ENCODE data around the gene MAPRE3.

The MAPRE3 gene

DNA sequence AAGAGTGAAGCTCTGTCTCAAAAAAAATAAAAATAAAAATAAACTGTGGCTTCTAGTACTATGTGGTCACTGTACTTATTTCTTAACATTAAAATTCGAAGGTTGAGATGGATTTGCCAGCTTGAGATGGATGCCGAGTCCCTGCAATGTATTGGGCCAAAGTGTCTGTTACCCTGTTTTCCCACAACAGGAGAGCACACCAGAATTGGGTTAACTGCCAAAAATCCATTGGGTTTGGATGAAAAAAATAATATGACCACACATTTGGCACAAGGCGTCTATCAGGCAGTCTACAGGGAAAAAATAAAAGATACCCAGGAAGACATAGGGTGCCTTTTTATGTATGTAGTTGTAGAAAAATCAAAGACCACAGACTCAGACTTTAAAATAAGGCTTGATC, 19.2 kb upstream of the MAPRE3 start:
- DNase-seq, result no peak

DNA sequence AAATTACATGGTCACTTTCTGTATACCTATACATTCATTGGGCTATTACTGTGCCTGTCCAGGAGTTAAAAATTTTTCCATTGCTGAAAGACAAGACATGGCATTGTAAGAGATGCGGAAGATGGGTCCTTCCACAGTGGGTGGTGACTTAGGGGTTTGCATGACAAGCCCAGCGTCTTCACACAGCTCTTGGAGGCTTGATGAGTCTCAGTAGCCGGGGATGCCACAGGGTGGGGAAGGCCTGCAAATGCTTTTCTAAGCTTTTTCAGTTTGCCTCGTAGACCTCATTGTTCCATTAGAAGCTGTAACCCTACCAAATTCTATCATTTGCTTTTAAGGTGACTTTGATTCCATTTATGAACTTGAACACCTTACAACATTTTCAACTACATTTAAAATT, 18.1 kb upstream of the MAPRE3 start:
- no peak for DNase-seq

DNA sequence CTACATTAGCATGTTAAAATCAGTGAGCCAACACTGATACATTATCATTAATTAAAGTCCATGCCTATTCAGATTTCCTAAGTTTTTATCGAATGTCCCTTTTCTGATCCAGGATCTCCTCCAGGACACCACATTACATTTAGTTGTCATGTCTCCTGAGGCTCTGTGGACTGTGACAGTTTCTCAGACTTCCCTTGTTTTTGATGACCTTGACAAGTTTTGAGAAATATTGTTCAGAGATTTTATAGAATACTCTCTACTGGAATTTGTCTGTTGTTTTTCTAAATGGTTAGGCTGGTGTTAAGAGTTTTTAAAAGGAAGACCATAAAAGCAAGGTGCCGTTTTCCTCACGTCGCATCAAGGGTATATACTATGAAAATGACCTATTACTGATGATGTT, 16.3 kb upstream of the MAPRE3 start:
- DNase-seq, result no peak

DNA sequence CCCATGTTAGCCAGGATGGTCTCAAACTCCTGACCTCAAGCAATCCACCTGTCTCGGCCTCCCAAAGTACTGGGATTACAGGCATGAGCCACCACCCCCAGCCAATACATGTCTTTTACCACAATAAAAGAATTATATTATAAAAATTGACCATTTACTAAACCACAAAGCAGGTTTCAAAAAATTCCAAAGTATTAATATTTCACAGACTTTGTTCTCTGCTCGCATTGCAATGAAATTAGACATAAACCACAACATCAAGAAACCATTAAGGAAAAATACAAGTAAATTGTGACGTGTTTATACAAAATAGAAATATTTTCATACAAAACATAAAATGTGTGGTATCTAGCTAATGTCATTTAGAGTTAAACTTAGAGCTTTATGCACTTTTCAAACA, 13.4 kb upstream of the MAPRE3 start:
- no peak for DNase-seq

DNA sequence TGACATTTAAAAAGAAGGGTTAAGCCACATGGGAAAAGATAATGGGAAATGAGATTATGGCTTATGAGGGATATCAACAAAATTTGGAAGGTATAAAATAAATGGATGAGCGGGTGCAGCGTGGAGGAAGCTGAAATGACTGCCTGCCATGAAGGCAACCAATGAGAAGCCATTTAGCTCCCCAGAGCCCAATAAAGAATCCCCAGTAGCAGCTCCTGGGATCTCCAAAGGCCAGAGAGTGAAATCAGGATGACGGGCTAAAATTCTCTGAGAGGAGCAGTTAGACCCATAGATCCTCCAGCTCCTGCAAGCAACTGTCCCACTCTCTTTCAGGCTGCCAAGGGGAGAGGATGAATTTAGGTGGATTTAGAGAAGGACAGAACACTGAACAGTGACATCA, 12.9 kb upstream of the MAPRE3 start:
- no peak for DNase-seq

DNA sequence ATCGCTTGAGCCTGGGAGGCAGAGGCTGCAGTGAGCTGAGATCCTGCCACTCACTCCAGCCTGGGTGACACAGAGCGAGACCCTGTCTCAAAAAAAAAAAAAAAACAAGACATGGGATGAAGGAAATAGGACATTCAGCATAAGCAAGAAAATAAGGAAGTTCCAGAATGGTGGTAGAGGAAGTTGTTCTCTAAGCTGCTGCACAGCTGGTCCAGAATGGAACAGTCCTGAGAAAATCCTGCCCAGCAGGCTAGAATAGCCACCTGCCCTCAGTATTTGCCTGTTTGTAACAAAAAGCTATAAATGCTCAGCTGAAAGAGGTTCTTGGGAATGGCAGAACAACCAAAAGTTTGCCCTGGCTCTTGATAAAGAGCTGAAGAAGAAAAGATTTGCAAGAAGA, 11.1 kb upstream of the MAPRE3 start:
- DNase-seq, result no peak

DNA sequence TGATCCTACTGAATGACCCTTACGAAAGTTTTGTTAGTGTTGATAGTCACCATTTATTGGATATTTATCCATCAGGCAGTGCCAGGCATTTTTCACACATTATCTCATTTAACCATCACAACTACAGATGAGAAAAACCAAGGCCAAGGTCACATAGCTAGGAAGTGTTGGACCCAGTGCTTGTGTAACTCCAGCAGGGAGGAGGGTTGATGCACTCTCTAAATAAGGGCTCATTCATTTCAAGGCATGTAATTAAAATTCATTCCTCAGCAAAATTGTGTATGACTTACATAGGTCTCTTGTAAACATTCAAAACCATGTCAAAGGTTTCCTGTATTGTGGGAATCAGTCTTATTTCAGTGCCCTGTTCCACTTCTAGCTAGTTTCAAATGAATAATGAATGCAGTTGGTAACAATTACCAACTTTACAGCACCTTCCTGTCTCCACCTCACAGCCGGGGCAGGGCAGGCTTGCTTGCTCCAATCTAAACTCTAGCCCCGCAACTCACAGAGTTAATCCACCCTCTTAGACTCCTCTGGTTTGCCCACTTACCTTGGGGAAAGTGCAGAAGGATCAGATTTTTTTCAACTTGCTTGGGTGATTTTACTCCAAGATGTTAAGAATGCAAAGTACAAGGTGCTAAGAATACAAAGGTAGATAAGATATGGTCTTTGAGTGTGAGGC, 5.8 kb upstream of the MAPRE3 start:
- DNase-seq, result no peak

DNA sequence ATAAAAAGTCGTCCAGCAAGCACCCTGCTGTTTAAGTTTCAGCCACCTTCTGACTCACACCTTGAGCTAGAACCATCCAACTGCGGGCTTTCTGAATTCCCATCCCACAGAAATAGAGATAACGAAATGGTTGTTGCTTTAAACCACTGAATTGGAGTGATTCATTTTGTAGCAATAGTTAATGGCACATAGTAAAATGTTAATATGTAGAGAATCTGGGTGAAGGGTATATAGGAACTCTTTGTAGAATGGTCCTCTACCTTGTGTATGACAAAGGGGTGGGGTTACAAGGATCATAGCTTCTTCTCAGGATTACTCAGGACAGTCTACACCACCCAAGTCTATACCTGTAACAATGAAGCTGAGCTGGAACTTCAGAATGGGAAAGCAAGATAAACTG, 2.4 kb upstream of the MAPRE3 start:
- DNase-seq, result no peak

DNA sequence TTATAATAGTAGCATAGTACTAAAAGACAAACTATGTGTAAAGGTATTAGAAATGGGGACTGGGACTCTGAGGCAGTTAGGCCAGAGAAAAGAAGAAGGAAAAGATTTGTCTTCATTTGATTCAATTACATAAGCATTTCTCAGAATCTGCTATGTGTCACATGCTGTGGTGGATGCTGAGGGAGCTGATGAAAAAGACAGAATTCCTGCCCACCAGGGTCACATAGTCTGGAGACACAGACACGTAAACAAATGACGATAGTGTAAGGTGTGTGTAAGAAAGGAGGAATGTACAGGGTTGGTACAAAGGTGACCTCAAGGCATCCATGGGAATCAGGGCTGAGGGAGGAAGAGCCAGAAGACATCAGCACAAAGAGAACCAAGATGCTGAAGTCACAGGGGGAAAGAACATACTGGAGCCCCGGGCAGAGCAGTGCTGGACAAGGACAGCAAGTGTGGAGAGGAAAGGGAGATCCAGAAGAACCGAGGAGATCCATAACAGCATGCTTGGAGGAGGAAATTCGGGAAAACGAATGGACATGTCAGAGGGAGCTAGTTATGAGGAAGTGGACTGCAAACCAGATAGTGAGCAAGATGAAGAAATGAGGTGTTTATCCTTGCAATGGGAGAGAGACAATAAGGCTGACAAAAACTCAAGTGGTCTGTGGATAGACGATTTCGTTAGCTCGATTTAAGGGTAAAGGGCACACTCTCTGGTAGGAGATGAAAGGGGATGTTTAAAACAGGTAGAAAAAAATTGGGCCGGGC, 1.2 kb upstream of the MAPRE3 start:
- peak; percentile 6 for DNase-seq

DNA sequence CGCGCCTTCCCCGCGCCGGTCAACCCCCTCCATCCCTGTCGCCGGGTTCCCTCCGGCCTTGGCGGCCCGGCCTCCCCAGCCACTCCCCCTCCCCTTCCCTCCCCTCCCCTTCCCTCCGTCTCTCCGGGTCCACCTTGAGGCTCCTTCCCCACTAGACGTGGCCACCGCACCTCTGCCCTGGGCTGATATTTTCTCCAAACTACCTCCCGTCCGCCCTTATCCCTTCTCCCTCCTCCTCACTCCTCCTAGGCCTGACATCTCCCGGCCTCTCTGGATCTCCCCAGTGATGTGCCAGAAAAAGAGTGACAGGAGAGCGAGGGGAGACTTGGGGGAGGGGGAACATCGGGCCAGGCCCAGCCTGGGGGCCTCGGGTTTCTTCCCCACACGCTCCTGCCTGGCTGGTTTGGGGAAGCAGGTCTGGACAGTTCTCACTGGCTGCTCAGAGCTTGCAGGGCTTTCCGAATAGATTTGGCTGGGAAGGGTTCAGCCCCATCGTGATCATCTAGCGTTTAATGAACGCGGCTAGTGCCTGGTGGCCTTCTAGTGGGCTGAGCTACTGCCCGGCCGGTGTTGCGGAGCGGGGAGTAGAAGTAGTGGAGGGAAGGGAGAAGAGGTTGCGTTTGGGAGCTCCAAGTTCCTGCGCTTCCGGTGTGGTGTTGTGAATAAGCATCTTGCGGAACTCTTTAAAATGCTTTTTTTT, 641 bp downstream of the MAPRE3 start:
- peak; percentile 45 for DNase-seq

DNA sequence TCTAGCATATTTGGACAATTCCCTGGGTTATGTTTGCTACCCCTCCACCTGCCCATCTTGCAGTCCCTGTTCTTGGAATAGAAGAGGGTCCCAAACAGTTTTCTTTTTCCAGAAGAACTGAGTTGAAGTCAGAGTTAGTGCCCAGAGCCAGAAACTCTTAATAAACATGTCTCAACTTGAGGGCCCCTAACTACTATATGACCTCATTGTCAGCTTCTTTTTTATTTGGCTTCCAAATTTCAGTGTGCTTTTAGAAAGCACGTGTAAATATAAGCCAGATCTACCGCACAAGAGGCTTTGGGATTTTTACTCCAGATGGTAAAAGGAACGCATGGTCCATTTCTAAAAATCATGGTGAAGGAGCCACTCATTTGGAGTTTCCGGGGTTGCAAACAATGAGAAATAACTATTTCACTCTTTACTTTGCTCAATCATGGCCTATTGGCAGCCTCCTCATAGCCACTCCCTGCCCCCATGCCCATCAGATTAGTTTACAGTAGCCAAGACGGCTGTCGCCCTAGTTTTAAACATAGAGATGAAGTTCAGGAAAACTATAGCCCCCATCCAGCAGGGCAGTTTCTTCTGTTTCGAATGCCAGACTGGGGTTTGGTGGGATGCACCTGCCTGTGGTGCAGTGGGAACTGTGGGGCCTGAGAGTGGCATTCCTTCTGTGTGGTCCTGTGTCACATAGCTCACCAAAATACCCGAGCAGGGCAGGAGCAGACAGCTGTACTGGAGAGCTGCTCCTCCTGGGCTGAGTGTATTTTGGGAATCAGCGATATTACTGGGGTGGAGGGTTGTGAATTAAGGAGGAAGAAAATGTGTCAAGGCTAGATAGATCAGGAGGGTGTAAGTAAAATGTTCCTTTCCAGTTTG, 1.7 kb downstream of the MAPRE3 start:
- no peak for DNase-seq

DNA sequence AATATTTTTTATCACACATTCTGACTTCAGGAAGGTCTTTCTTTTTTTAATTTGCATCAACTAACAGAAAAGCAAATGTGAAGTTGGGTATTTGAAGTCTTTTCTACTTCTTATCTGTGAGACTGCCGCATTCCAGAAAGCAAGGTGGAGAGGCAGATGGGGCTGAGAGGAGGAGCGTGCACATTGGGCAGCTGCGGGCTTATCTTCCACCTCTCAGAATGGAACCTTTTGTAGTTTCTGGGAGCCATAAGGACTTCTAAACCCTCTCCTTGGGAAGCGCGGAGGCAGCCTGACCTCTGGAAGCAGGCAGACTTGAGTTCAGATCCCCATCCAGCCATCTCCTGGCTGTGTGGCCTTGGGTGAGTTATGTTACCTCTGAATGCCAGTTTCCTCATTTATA, 3.9 kb downstream of the MAPRE3 start:
- no peak for DNase-seq

DNA sequence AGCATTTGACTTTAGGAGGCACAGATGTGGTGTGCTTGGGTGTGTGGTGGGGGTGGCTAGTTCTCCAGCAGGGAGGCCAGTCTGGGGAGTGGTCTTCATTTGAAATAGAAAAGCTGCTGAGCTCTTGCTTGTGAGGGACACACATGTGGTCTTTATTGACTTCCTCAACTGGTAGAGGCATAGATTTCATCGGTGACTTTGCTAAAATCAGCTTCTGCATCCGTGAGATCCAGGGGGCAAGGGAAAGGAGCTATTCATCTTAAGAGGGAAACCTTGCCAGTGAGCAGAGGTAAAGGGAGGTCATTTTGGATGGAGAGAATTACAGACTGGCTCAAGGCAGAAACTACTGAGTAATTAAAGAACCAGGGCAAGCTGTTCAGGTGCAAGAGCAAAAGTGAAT, 4.7 kb downstream of the MAPRE3 start:
- DNase-seq, result no peak

DNA sequence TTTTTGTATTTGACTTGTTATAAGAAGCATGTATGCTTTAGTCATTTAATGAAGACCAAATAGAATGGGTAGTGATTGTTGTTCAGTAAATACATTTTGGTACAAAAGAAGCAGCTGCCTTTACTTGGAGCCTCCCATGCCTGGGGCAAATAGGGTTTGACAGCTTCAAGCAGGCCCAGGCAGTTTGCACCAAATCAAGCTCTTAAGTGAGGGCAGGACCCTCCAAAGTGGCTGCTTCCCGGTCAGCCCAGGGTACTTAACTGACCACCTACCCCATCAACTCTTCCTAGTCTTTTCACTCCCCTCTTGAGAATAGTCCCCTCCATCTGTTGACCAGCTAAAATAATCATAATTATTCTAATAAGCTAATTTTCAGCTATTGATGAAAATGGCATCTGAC, 5.2 kb downstream of the MAPRE3 start:
- DNase-seq, result no peak

DNA sequence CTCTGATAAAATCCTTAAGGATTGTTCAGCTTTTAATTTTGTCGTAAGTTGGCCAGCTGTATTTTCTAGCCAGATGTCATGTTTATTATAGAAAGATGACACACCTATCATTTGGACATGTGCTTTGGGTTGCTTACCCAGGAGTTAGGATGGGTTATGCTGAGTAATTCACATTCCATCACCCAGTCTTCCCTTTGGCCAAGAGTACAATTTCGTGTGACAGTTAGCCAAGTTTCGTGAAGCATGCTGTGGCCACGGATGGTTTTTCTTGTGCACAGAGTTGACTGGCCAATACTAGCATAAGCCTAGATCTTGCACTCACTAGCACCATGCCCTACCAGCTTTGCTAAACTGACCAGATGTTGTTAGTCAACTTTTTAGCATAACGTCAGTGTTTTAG, 5.8 kb downstream of the MAPRE3 start:
- peak; percentile 32 for DNase-seq

DNA sequence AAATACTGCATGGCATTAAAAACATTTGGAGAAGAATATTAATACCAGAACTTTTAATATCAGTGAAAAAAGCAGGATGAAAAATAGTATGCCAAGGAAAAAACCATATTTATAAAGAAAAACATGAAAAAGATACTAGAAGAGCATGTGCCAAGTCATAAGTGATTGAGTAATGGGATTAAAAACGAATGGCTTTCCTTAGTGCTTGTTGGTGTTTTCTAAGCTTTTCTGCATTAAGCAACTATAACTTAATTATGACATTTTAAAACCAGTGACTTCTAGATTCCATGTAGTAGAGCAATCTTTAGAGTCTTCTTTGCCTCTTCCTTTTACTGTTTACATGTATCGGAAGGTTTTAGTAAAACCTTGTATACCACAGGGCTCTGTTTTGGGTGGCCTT, 6.6 kb downstream of the MAPRE3 start:
- DNase-seq, result no peak

DNA sequence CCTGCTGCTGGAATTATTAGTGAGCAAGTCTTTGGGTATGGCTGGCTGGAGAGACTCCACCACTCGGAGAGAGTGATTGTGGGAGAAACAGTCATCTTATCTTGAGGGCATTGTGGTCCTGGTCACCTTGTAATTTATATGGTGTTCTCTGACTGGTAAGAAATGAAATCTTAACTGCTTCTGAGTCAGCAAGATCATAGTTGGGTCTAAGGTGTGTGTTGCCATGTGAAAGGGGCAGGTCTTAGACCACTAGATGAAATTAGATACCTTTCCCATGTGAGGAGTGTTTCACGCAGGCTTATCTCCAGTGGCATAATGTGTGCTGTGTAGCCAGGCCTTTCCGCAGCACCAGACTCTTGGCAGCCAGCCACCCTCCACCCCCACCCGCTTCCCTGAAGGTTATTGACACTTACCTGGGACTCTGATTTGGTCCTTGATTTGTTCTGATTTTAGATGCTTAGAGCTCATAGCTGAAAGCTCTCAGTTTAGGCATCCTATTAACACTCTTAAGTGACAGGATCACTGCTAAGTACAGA, 7.7 kb downstream of the MAPRE3 start:
- no peak for DNase-seq

DNA sequence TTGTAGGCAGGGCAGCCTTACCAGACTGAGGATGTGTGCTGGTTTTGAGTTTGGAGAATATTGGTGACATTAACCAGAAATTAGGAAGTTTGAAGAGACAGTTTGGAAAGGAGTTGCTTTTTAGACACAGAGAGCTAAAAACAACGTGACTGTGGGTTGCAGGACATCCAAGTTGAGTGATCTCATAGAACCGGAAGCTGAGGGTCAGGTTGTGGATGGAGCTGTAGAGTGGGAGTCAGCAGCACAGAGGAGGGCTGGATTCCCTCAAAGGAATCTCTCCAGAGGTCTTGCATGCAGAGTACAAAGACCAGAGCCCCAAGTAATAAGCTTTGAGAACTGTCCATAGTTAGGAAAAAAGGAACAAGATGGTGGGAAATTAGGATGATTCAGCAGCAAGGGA, 9.3 kb downstream of the MAPRE3 start:
- peak; percentile 21 for DNase-seq

DNA sequence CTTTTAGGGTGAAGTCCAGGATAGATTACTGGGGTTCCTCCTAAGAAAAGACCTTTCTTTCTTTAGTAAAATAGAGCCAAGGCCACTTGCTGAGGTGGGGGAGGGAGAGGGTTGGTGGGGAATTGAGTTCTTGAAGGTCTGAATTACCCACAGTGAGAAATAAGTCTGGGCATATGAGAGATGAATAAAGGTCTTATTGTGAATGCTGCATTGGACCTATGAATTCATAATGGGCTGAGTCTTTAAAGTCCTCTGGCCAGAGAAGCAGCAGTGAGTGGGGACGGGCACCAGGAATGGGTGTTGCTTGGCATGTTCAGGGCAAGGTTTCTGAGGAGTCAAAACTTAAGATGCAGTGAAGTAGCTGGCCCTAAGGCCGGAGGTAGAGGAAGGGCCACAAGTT, 10.5 kb downstream of the MAPRE3 start:
- DNase-seq, result no peak

DNA sequence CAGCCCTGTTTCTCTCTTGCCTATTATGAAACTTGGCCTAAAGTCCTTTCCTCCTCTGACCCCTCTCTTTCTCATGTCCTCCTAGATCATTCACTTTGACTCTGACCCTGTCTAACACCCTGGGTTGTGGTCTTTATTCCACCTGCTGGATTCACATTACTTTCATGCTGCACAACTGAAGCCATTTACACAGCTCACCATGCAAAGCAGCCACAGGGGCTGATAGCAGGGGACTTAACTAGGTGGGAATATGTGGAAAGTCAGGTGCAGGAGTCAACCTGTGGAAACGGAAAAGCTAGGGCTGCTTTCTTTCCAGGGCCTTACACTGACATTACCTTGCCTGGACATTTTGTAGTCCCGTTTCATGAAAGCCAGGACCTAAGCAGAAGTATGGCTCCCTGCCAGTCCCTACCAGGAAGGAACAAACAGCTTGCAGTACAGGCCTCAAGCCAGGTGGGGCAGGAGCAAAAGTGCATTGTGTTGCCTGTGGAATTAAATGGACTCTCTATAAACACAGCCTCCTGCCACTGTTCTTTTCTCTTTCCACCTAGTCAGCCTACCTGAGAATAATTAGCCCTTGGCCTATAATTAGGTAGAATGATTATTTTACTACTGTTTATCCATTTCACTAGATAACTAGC, 11.8 kb downstream of the MAPRE3 start:
- DNase-seq, result peak; percentile 9

DNA sequence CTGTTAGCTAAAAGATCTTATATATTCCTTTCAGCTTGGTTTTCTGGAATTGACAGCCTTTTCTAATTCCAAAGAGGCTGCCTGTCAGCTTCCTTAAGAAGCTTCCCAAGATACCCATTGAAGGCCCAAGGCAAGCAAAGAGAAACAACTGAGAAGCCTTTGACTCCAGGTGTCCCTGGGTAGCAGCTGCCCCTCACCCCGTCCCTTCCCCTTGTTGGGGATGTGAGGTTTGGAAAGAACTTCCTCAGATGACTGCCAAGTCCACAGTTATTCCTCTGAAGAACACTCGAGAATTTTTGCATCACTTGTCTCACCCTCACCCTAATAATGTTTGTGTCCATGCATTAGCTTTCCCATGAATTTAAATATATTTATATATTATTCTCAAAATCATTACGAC, 13.3 kb downstream of the MAPRE3 start:
- no peak for DNase-seq

DNA sequence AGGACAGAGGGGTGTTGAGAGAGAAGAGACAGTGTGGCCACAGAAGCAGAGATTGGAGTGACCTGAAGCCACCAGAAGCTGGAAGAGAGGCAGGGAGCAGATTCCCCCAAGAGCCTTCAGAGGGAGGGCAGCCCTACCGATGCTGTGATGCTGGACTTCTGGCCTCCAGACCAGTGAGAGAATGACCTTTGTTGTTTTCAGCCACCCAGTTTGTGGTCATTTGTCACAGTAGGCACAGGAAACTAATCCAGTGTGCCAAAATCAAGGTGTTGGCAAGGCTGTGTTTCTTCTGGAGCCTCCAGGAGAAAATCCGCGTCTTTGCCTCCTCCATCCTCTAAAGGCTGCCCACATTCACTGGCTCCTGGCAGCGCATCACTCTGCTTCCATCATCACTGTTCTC, 15.4 kb downstream of the MAPRE3 start:
- no peak for DNase-seq
